ENCODE data around the gene TMED1.
A peak's percentile ranks its signal among the peaks of the same experiment; 100 is the strongest.
"Not testable (repeated sequence)": the region's sequence is repeated elsewhere in the genome, so short reads cannot be mapped to it uniquely, and the experiment has no call there.

Gene TMED1, protein sequence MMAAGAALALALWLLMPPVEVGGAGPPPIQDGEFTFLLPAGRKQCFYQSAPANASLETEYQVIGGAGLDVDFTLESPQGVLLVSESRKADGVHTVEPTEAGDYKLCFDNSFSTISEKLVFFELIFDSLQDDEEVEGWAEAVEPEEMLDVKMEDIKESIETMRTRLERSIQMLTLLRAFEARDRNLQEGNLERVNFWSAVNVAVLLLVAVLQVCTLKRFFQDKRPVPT

DNA sequence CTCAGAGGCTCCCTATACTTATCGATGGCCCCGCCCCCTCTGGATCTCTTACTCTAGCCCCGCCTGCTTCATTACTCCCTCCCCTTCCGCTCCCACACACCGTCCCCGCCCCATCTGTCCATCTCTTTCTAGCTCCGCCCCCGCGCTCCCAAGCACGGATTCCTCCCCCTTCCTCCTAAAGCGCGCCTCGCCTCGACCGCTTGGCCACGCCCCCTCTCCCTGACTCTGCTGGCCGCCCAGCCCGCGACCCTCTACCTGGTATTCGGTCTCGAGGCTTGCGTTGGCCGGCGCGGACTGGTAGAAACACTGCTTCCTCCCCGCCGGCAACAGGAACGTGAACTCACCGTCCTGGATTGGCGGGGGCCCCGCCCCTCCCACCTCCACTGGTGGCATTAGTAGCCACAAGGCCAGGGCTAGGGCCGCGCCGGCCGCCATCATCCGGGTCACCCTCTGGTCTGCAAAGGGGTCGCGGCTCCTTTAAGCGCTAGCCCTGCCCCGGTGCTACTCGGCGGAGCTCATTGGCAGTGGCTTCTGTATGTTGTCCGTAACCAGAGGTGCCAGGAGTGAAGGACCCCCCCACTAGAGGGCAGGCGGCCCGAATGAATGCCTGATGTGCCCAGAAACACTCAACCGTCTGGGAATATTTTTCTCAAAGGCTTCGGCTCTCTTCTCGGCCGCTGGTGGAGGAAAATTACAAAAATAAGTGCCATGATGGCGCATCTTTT, at the start of gene TMED1:
Gene TMED1 (minus strand): TSS at position 459 of the 725 bp plus-strand sequence. CDS start 21 bp downstream, at position 438.
- peak; percentile 88 to 96 (median 95) for DNase-seq (ENCODE audit: low read depth in 2 of 3, low spot score in 2 of 3)

DNA sequence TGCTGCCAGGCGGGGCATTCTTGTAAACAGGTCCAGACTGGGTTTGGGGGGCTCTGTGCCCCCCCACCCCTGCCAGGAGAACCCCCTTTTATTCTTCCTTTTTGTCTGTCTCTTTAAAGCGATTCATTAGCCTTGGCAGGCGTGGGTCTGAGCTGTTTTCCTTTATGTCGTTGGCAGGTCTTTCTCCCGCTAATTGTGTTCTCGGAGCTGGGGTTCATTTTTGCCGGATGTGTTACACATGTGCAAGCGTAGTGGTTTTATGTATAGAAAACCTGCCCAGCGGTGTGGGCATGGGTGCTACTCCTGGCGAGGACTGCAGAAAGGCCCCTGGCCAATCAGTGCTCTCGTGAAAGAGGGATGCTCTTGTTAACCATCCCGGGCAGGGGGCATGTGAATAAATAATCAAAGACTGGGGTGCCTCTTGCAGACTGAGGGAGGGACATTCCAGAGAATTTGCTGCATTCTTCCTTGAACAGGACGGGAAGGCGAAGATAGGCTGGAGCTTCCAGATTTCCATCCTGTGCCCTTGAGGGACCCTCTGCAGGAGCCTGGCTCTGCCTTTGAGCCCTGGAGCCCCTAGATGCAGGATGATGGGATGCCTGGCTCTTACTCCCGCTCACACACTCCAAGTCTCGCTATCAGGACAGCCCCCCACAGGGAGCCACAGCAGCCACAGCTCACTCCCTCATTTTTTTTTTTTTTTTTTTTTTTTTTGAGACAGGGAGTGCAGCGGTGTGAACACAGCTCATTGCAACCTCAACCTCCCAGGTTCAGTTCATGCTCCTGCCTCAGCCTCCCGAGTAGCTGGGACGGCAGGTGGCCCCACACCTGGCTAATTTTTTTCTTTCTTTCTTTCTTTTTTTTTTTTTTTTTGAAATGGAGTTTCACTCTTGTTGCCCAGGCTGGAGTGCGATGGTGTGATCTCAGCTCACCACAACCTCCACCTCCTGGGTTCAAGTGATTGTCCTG, 49.5 kb upstream of the TMED1 start:
- no peak for DNase-seq (ENCODE audit: low read depth in 2 of 3, low spot score in 2 of 3)

DNA sequence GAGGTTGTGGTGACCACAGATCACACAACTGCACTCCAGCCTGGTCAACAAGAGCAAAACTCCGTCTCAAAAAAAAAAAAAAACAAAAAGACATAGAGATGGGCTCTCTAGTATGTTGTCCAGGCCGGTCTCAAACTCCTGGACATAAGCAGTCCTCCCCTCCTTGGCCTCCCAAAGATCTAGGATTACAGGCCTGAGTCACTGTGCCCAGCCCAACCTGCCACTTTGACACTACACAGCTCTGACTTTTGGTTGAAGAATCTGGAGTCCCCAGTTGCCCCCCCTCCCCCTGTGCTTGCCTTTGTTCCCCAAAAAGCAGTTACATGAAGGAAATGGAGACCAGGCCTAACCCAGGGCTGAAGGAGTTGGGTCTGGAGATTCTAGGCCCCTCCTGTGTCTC, 48.3 kb upstream of the TMED1 start:
- no peak for DNase-seq (ENCODE audit: low read depth in 2 of 3, low spot score in 2 of 3)

DNA sequence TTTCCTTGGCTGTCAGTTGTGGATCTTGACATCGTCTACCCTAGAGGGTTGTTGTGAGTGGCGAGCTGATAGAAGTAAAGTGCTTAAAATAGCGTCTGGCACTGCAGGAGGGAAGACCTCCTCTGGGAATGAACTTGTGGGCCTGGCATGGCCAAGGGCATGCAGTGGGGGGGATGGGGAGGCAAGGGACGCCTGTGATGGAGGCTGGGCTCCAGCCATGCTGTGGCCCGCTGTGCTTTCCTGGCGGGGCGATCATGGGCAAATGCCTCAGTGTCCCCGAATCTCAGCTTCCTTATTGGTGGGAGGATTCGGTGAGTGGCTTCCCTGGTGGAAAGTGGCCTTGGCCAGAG, 46.1 kb upstream of the TMED1 start:
- DNase-seq (ENCODE audit: low read depth in 2 of 3, low spot score in 2 of 3), result no peak

DNA sequence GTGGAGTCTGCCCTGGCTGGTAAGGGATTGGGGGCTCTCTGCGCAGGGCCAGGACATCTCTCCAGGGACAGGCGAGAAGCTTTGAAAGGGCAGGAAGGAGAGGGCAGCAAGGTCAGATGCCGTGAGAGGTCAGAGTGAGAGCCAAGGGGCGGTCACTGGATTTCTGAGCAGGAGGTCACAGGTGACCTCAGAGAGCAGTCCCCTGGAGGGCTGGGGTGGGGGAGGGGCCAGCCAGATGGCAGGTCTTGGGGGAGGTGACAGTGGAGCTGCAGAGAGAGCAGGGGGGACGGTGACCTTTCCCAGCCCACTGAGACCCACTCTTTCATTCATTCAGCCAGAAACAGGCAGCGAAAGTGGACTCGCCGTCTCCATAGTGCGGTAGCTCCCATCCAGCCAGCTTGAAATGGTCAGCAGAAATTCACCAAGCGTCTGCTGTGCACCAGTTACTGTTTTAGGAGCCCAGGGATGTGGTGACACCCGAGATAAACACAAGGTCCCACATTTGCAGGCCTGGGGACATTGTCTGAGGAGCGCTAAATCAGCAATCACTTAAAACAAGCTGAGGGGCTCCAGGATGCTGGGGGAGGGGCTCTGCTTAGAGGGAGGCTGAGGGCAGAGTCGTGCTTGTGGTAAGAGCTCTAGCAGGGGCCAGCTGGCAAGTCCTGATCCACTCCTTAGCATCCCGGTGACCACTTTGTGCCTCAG, 45.5 kb upstream of the TMED1 start:
- DNase-seq (ENCODE audit: low read depth in 2 of 3, low spot score in 2 of 3), result no peak

DNA sequence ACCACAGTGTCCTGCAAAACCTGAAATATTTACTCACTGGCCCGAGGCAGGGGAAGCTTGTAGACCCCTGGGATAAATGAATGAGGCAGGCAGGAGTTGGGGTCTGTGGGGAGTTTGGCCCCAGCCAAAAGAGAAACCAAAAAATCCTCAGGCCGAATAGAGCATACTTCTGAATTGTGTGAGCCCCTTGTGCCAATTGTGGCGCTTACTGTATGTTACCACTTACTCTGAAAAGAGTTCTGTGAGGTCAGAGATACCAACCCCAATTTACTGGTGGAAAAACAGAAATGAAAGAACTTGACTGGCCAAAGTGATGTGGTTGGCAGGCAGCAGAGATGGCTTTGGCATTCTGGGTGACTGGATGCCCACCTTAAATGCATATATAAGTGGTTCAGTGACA, 42.2 kb upstream of the TMED1 start:
- DNase-seq (ENCODE audit: low read depth in 2 of 3, low spot score in 2 of 3), result no peak

DNA sequence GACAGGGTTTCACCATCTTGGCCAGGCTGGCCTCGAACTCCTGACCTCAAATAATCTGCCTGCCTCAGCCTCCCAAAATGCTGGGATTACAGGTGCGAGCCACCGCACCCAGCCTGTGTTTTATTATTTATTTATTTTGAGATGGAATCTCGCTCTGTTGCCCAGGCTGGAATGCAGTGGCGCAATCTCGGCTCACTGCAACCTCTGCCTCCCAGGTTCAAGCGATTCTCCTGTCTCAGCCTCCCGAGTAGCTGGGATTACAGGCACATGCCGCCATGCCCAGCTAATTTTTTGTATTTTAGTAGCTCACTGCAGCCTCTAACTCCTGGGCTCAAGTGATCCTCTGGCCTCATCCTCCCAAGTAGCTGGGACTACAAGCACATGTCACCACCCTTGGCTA, 41.6 kb upstream of the TMED1 start:
- DNase-seq (ENCODE audit: low read depth in 2 of 3, low spot score in 2 of 3), result not testable (repeated sequence)

DNA sequence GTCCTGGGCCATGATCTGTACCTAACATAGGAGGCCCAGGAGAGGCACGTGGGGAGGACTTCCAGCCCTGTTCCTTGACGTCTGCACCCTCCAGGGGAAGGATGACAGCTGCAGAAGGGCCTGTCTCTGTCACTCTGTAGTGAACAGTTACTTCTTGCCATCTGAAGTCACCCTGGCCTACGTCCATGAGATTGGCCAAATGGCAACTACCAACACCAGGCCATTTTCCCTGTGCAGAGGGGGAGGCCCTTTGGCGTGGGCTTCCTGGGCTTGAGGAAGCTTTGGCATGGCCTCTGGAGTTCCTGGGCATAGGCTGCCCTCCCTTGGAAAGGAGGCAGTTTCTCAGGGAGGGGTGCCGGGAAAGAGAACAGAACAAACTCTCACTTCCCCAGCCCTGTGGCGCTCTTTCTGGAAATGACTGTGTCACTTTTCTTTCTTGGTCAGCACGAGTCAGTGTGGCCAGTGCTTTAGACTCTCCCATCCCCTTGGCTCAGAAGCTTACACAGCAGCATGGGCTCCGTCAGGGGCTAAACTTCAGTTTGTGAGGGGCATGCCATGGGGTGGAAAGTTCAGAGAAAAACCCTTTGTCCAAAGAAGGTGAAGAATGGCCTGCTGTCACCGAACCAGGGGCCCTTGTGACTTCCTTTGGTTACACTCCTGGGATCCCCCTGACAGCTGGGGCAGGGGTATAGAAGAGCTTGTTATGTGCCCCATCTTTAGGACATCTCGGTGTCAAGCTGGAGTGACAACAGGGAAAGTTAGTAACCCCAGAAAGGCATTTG, 40.6 kb upstream of the TMED1 start:
- no peak for DNase-seq (ENCODE audit: low read depth in 2 of 3, low spot score in 2 of 3)

DNA sequence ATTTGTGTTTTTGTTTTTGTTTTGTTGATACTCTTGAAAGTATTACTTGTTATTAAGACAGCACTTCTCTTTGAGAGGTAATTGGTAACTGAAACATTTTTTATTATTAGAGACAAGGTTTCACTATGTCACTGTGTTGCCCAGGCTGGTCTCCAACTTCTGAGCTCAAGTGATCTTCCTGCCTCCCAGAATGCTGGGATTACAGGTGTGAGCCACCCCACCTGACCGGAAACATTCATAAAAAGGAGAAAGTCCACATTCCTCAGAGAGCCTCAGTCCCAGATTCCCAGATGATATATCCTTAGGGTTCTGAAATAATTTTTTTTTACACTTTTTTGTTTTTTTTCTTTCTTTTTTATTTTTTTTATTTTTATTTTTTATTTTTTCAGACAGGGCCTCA, 38.0 kb upstream of the TMED1 start:
- DNase-seq (ENCODE audit: low read depth in 2 of 3, low spot score in 2 of 3), result no peak

DNA sequence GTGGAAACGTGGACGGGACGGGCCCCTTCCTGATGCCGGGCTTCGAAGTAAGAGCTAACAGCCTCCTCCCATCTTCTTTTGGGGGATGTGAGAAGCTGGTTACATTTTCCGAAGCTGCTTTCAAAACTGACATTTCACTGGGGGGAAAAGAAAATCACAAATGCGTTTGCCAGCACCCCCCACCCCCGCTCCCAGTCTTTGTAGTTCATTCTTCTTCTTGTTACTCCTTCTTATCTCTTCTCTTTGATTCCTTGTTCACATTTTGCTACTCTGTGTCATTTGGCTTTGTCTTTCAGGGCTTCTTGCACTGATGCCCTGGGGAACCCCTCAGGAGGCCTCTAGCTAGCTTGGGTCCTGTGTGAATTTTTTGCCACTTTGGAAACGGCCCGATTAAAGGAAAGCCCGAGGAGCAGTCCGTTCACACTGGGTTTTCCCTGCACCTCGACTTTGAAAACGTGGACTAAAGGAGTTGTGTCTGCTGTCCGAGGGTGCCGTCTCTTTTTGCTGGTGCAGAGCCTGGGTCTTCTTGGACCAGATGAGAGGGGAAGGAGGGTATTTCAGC, 36.6 kb upstream of the TMED1 start:
- DNase-seq (ENCODE audit: low read depth in 2 of 3, low spot score in 2 of 3), result no peak

DNA sequence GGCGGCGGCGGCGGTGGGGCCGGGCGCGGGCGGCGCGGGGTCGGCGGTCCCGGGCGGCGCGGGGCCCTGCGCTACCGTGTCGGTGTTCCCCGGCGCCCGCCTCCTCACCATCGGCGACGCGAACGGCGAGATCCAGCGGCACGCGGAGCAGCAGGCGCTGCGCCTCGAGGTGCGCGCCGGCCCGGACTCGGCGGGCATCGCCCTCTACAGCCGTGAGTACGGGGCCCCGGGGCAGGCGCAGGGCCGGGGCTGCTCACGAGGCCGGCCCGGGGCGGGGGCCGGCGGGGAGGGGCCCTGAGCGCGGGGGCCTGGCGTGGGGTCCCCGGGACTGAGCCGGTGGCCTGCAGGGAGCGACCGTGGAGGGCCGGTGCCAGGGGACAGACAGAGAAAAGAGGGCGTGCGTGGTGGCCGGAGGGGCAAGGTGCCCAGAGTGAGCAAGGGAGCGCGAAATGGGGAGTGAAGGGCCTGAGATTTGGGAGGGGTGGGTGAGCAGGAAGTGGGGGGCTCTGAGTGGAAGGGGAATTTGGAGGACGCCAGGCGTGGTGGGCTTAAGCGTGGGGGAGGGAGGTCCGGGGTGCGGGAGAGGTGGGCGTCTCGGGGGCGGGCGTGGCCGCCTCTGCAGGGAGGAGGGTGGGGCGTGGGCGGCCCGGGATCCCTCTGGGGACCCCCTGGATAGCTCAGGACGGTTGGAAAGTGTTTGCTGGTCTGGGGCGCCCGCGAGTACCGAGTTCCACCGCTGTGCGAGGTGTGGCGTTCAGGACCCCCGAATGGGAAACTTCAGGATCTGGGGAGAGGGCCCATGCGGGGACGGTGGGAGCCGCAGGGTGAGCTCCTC, 35.9 kb upstream of the TMED1 start:
- peak in 2 of 3 experiments; percentile 18 to 40 for DNase-seq (ENCODE audit: low read depth in 2 of 3, low spot score in 2 of 3)

DNA sequence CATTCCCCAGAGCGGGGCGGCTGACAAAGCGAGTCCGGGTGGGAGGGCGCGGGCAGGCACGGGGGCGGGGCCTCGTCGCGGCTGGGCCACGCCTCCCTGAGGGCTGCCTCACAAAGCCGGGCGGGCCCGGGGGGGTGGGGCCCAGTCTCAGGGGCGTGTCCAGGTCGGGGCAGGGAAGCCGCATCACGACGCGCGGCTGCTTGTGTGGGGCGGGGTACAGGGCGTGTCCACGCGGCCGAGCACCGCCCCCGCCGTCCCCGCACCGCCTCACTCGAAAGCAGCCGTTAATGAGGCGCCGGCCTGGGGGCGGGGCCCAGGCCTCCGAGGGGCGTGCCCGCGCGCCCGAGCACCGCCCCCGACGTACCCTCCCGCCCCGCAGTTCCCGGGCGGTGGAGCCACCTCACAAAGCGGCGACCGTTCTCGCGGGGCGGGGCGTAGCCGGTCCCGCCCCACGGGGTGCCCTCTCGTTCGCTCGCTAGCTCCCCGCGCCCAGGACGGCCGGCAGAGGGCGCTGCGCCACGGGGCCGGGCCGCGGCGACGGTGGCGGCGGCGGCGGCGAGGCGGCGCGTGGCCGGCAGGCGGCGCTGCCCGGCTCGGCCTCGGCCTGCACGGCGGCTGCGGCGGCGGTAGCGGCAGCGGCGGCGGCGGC, 35.1 kb upstream of the TMED1 start, which contains the start of gene CARM1:
Gene CARM1 (plus strand): TSS at position 599 of the 649 bp plus-strand sequence. CDS start 150 bp downstream, outside the sequence.
- DNase-seq (ENCODE audit: low read depth in 2 of 3, low spot score in 2 of 3), result peak; percentile 94 to 99 (median 96)

DNA sequence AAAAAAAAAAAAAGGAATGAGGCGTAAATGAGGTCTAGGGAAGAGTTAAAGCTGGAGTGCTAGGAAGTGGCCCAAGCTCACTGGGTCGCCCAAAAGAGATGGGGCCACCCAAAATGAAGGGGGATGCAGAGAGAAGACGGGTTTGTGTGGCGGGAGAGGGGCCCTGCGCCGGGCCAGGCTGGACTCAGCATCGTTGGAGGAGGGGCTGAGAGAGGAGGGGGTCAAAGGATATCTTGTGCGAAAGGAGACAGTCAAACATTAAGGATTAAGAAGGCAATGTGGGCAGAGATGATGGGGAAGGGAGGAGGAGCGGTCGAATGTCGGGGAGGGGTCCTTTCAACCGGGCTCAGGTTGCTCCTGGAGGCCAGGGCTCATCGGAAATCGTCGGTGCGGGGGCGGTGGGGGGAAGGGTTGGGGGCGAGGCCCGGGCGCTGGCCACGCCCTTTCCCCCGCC, 34.5 kb upstream of the TMED1 start:
- no peak for DNase-seq (ENCODE audit: low read depth in 2 of 3, low spot score in 2 of 3)

DNA sequence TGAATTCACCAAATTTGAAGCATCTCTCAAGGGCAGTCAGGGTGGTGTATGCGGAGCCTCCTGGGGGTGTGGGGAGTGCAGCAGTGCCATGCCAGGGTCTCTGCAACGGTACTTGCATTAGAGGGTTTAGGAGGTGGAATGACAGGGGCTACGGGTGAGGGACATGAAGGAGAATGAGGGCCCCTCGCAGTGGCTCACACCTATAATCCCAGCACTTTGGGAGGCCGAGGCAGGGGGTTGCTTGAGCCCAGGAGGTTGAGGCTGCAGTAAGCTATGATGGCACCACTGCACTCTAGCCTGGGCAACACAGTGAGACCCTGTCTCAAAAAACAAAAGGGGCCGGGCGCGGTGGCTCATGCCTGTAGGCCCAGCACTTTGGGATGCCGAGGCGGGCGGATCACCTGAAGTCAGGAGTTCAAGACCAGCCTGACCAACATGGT, 33.9 kb upstream of the TMED1 start:
- DNase-seq (ENCODE audit: low read depth in 2 of 3, low spot score in 2 of 3), result not testable (repeated sequence)

DNA sequence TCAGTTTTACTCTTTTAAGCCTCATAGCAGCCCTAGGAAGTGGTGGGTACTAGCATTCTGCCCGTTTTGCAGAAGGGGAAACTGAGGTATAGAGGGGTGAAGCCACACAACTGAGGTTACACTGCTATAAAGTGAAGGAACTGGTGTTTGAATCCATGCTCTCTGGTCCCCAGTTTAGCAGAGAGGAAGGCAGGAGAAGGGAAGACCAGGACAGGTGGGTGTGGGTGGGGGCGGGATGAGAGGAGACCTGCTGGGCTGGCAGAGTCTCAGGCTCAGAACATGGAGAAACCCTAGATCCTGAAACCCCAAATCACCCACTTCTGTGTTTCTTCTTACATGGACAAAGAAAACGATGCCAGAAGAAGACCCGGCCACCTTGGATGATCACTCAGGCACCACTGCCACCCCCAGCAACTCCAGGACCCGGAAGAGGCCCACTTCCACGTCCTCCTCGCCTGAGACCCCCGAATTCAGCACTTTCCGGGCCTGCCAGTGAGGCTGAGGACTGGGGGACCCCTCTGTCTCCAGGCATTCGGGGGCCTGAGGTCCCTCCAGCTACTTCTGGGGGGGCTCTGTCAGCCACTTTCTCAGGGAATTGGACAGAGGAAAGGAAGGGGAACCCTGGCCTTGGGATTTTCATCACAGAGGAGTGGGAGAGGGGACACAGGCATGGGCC, 33.0 kb upstream of the TMED1 start:
- DNase-seq (ENCODE audit: low read depth in 2 of 3, low spot score in 2 of 3), result no peak

DNA sequence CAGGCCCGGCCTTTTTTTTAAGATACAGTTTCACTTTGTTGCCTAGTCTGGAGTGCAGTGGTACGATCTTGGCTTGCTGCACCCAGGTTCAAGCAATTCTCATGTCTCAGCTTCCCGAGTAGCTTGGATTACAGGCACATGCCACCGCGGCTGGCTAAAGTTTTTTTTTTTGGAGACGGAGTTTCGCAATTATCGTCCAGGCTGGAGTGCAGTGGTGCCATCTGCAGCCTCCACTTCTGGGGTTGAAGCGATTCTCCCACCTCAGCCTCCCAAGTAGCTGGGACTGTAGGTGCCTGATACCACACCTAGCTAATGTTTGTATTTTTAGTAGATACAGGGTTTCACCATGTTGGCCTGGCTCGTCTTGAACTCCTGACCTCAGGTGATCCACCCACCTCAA, 30.5 kb upstream of the TMED1 start:
- DNase-seq (ENCODE audit: low read depth in 2 of 3, low spot score in 2 of 3), result no peak

DNA sequence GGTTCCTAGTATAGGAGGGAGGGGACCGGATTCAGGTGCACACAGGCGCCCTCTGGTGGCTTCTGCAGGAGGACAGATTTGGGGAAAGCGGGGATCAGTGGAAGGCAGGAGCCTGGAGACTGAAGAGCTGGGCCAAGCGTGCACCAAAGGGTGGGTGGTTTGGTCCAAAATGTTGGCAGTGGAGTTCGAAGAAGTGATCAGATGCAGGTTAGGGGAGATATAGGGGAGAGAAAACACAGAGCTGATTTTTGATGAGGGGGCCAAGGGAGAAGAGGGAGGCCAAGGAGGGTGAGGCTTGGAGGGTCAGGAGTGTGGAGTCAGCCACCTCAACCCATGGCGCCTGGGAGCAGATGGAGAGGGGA, 28.5 kb upstream of the TMED1 start:
- DNase-seq (ENCODE audit: low read depth in 2 of 3, low spot score in 2 of 3), result peak; percentile 44 to 74 (median 65)
